Amniotic epithelial cell (primary cell): ENCODE data around the gene RASSF4.

ENCODE experiments used
- DNase-seq: peaks from one replicate; pipeline ENCODE4 v3.0.0-alpha.2; 2010; ENCODE audit warnings: low read depth

Gene RASSF4

DNA sequence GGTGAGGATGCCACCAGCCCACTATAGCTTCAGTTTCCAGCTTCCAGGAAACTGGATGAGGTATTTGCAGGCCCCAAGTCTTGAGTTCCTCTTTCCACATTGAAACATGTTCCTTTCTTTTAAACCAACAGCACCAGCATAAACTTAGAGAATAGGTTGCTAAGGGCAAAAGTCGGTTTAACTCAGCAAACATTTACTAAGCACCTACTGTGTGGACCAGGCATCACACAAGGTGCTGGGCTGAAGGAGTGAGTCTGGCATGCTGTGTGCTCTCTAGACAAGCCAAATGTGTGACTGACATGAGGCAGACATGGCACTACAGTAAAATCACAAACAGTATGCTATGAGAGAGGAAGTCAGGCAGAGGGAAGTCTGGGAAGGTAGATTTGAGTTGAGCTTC, 11.0 kb upstream of the RASSF4 start:
- no peak for DNase-seq

- DNase-seq, result no peak
These were observed 10.3 kb upstream of the RASSF4 start for GRCh38 chr10:44949127-44949802.

DNA sequence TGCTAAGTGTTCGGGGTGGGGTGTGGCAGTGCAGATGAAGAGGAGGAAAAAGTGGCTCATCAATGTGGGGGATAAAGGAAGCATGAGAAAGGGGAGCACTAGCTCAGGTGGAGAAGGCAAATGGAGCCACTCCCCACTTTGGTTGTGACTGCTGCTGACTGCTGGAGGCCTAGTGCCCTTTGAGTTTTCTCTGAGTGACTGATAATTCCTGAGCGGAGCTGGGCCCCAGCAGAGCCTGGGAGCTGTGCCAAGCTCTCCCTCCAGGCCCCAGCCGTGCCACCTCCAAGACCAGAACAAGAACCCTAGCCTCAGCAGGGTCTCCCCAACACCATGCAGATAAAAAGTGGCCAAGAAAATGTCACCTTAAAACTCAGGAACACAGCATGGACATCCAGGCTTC, 9.7 kb upstream of the RASSF4 start:
- no peak for DNase-seq

DNA sequence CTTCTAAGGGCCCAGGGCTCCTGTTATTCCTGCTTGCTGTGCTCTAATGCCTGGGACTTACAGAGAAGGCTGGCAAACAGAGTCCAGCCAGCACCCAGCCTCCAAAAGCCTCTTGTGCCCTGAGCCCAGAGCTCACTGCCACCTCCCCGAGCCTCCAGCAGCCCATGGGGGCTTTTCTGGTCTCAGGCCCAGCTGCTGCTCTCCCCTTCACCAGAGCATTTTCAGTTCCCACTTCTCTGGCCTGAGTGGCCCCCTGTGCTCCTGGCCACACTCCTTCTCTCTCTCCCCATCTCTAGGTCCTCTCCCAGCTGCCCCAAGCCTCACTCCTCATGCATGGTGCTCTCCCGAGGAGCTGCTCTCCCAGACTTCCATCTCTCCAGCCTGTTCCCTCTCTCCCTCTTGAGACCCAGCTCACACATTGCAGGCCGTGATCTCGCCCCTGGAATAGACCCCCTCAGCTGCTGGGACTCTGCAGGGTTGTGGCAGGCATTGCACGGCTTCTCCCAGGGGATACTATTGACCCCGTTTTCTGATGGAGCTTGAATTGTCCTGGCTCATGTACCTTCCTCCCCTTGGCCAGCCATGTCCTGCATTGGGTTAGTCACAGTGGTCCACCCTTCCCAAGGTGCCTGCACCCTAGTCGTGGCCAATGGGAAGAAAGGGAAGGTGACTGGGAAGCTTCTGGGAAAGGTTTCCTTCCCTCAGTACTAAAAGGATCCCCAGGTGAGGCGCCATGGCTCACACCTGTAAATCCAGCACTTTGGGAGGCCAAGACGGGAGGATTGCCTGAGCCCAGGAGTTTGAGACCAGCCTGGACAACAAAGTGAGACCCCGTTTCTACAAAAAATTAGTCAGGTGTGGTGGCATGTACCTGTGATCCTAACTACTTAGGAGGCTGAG, 9.0 kb upstream of the RASSF4 start:
- no peak for DNase-seq

DNA sequence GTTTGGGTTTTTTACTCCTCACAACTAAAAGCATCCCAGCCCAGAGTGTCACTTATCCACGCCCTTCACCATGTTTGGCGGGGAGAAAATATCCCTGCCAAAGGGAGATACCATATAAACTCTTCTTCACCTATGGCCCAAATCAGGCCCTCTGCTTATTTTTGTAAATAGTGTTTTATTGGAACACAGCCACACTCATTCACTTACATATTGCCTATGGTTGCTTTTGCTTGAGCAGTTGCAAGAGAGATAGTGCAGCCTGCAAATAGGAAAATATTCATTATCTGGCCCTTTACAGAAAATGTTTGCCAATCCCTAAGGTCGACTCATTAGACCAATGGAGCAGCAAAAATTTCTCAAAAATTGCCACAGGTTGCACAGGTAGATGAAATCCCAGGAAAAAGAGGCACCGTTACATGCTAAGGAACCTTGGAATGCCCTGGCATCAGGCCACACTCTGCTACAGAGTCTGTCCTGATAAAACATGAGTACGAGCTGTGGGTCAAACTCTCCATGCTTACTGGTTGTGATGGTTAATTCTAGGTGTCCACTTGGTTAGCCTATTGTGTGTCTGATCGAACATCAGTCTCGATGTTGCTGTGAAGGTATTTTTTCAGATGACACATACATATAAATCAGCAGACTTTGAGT, 7.9 kb upstream of the RASSF4 start:
- no peak for DNase-seq

DNA sequence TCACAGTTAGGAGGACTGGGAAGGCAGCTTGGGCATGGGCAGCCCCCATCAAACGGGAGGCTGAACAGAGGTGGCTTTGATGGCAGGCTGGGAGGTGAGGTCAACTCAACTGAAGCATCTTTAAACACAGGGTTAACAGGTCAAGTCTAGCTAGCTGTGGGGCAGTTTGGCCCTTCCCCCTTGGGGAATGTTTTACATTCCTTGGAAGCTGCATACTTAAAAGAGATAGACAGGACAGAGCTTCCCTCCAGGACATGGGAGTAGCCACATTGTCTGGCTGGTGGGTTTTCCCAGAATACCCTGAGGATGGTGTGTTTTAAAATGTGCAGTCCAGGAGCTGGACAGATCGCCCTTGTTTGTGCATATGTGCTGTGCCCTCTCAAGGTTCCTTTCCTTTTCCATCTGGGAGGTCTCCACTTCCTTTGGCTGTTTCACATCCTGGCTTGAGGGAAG, 6.8 kb upstream of the RASSF4 start:
- DNase-seq, result peak; percentile 41

DNA sequence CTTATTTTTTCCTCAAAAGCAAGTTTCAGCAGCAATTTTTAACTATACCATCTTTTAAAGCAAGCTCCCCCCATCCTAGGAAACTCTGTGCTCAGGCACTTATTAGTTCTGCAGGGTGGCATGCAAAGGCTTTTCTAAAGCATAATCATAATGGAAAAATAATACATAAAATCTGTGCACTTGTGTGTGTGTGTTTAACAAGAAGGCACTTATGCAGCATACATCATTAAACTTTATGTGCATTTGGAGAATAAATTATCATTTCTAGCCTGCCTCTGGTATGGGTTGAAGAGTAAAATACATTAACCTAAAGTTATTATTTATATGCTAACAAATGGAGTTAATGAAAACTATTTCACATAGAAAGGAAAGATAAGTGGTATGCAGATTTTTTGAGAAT, 5.6 kb upstream of the RASSF4 start:
- no peak for DNase-seq

DNA sequence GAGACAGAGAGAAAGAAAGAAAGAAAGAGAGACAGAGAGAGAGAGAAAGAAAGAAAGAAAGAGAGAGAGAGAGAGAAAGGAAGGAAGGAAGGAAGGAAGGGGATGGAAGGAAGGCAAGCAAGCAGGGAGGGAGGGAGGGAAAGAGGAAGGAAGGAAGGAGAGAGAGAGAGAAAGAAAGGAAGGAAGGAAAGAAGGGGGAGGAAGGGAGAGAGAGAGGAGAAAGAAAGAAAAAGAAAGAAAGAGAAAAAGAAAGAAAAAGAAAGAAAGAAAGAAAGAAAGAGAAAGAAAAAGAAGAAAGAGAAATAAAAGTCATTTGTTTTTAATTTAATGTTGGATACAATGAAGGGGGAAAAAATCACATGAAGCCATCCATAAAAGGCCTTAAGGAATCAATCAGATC, 4.6 kb upstream of the RASSF4 start:
- no peak for DNase-seq

DNA sequence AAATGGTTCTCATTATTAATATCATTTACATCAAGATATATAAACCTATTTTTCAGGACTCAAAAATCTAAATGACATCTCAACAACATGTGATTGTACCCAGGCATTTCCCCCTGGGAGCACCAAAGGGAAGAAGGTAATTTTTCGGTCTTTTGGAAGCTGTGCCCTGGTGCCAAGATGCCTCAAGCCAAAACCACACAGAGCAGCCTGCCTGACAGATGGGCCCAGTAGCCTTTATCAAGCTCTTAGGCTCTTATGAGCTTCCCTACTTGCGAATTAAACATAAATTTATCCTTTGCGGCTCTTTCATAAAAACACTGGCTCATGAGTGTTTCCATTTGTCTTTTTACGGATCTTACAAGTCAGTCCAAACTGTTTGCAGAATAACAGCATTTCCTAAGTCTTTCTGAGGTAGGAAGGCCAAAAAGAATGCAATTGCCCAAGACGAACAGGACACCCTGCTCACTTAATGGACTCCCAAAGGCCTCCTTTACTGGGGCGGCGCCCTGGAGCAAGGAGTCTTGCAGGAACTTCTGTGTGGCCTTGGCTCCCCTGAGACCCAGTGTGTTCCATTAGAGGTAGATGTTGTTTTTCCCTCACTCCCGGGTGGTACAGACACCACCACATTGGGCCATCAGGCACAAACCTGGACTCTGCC, 4.1 kb upstream of the RASSF4 start:
- no peak for DNase-seq

- DNase-seq, result no peak
These were observed 3.4 kb upstream of the RASSF4 start for GRCh38 chr10:44956226-44956625.

DNA sequence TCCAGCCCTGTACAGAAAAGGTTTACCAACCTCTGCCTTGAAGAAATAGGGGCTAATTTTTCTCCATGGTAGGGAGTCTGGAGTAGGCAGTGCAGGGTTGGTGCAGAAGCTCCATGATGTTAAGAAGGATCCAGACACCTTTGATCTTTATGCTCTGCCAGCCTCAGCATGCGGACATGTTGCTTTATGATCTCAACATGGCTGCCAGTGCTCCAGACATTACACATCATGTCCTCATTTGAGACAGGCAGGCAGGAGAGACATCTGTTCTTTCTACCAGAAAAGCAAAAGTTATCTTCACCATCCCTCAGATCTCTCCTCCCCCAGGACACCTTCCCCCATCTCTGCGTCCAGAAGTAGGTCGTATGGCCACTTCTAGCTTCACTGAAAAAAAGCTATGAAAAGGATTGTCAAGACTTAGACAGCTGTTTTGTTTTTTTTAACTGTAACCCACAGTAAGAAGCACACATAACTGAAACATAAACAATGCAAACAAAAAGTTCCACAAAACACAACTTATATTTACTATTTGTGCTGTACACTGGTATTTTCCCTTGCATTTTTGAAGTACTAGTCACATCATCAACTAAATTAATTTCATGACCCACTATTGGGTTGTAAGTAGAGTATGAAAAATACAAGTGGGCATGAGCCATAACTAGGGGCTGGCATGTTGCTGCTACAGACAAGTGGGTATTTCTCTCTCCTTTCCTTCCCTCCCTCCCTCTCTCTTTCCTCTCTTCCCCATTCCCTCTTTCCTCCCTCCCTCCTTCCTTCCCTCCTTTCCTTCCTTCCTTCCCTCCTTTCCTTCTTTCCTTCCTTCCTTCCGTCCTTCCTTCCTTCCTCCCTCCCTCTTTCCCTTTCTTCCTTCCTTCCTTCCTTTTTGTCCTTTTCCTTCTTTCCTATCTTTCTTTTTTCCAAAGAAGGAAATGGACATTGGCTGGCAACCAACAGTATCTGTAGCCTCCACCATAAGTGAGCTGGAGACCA, 2.6 kb upstream of the RASSF4 start:
- DNase-seq, result no peak

DNA sequence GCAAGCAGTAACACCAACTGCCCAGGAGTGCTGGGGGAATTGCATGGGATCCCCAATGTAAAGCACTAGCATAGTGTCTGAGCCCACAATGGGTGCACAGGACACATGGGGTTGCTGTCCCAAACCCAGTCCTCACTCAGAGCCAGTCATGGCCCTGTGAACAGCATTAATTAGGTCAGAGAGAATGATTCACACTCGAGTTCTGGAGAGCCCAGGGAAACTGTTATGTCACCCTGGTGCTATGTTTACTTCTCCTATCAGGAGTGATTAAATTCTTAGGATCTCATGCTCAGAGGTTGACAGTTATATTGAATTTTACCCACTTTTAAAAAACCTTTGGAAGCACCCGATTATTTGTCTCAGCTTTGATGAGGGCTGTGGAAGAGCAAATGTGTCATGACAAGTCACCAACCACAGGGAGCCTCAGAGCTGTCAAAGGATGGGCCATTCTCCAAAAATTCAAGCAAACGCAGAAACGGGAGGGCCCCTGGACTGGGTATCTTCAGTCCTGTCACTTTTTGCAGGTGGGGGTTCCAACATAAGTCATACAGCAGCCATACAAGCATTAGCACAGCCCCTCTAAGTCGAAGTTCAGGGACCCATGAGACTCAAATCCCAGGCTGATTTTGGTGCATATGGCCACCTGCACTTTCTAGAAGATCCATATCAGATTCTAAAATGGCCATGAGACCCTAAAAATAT, 1.3 kb upstream of the RASSF4 start:
- DNase-seq, result peak; percentile 85

DNA sequence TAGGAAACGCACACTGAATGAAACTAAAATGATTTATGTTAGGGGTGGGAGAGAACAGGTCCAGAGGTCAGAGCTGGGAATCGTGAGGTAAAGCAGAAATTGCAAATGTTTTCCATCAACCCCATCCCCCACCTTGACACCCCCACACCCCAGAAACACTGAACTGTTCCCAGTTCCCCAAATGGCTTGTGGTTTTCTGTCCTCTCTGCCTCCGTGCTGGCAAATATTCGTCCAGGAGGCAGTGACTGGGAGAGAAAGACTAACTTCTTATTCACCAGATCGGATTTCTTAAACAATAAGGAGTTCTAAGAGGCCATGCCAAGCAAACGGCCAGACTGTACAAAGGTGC, 730 bp upstream of the RASSF4 start:
- DNase-seq, result no peak

DNA sequence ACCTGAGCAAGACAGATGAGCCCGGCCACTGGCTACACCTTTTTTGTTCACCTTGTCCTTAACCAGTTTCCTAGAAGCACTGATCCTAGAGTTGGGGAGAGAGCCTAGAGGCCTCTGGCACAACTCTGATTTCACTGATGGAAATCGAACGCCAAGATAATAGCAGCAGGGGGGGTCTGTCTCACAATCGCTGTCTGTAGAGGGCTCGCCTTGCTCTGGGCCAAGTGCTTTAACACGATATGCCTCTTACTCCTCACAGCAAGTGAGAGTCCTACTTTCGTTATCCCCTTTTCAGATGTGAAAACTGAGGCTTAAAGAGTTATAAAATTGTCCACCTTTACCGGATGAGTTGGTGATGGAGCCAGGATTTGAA, 472 bp downstream of the RASSF4 start:
- no peak for DNase-seq

GRCh38 chr10:44960482-44961229, 1.1 kb downstream of the RASSF4 start:
- no peak for DNase-seq

DNA sequence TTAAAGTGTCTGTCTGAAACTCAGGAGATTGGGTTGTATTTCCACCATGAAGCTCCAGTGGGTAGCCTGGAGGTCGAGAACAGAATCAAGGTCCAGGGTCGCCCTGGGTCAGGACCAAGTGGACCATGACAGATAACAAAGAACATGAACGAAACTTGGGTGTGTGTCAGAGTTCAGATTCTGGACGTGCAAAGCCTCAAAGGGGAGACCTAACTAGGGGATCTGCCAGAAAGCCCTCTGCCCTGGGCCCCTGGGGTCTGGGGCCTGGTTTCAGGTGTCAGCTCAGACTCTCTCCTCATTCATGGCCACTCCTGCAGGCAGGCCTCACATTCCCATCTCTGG, 1.6 kb downstream of the RASSF4 start:
- no peak for DNase-seq

- DNase-seq, result no peak
These were observed 2.5 kb downstream of the RASSF4 start for GRCh38 chr10:44961931-44962750.

GRCh38 chr10:44962870-44963738, 3.5 kb downstream of the RASSF4 start:
- DNase-seq, result no peak
